ENCODE results near the gene CAVIN2. TPM values are rescaled to one million over a fixed set of nuclear protein-coding genes. Genes with fewer than 3 reads are reported as not detected.

Gene CAVIN2
- total RNA-seq, 1 donor = 1.8 TPM

GRCh38 chr2:191856111-191856876 lies 9.4 kb upstream of the CAVIN2 start:
- Histone ChIP-seq H3K27me3 (ENCODE audit: insufficient read depth, low read length) (no peaks in the 10 kb centered on the region), H3K36me3 (ENCODE audit: insufficient read depth, low read length) (no peaks in the 10 kb centered on the region), H2AFZ (ENCODE audit: low read length) (no peak overlapping the region), H3K4me1 (ENCODE audit: insufficient read depth, low read length) (peaks cover 8% of the 10 kb centered on the region), H3K4me3 (ENCODE audit: insufficient read depth, low read length) (no peak overlapping the region), H3K4me2 (ENCODE audit: insufficient read depth, low read length) (no peak overlapping the region), H3K79me2 (ENCODE audit: insufficient read depth, low read length) (no peaks in the 10 kb centered on the region), H3K9me3 (ENCODE audit: low read depth, low read length) (no peaks in the 10 kb centered on the region), H4K20me1 (ENCODE audit: insufficient read depth, low read length) (no peaks in the 10 kb centered on the region), H3K27ac (ENCODE audit: low read depth, low read length) (no peak overlapping the region)
- no peak for DNase-seq (ENCODE audit: insufficient read length, low spot score, missing footprints)
- TF ChIP-seq CTCF (IDR thresholded peaks at IDR 0.05; ENCODE audit: extremely low read depth, low read depth, low read length) = no peak

GRCh38 chr2:191855382-191855781 lies 8.5 kb upstream of the CAVIN2 start:
- no peaks in the 10 kb centered on the region for H3K9me3 ChIP-seq (ENCODE audit: low read depth, low read length)
- H3K36me3 ChIP-seq (ENCODE audit: insufficient read depth, low read length) = no peaks in the 10 kb centered on the region
- H4K20me1 ChIP-seq (ENCODE audit: insufficient read depth, low read length) = no peaks in the 10 kb centered on the region
- H2AFZ ChIP-seq (ENCODE audit: low read length) = no peak overlapping the region
- H3K79me2 ChIP-seq (ENCODE audit: insufficient read depth, low read length) = no peaks in the 10 kb centered on the region
- H3K27me3 ChIP-seq (ENCODE audit: insufficient read depth, low read length) = no peaks in the 10 kb centered on the region
- DNase-seq (ENCODE audit: insufficient read length, low spot score, missing footprints) = no peak
- peak overlapping the region; percentile 20 for H3K27ac ChIP-seq (ENCODE audit: low read depth, low read length)
- no peak overlapping the region for H3K4me2 ChIP-seq (ENCODE audit: insufficient read depth, low read length)
- H3K4me1 ChIP-seq (ENCODE audit: insufficient read depth, low read length) = peaks cover 8% of the 10 kb centered on the region
- TF ChIP-seq CTCF (IDR thresholded peaks at IDR 0.05; ENCODE audit: extremely low read depth, low read depth, low read length) = no peak
- H3K4me3 ChIP-seq (ENCODE audit: insufficient read depth, low read length) = no peak overlapping the region

DNA sequence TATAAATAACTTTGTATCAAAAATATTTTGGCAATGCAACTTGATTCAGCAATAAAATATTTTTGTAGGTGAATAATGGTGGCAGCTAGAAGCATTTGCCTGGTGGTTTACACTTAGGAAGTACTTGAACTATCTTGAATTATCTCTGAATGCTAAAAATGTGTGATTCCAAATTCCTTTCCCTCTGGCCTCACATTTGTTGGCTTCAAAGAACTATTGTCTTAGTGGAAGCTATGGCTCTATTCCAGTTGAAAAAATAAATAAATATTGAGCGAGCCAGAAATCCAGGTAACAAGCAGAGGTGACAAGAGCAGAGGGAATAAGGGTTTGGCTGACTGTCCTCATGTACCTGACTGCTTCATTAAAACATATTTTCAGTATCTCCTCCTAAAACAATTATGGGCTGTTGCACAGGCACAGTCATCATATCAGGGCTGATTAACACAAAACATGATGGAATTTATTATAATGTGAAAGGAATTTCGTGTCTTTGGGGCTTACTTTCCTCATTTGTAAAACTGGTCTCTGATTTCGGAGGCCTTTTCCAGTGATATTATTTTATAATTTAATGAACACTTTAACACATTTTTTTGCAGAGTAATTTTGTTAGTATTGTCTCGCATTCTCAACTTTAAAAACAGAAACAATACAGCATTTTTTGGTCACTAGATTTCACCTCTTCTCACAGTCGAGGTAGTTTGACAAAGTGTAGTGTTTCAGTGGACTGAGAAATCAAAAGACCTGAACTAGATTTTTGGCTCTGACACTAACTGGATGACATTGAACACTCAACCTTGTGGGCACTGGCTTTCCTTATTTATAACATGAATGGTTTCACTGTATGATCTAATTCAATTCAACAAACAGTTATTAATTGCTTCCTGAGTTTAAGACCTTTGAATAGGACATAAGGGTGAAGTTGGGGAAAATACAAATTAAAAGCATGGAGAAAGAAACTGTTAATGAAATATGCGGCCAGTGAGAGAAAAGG lies 7.8 kb upstream of the CAVIN2 start:
- no peak overlapping the region for H3K4me2 ChIP-seq (ENCODE audit: insufficient read depth, low read length)
- H3K4me3 ChIP-seq (ENCODE audit: insufficient read depth, low read length) = no peak overlapping the region
- H2AFZ ChIP-seq (ENCODE audit: low read length) = no peak overlapping the region
- no peak for TF ChIP-seq CTCF (IDR thresholded peaks at IDR 0.05; ENCODE audit: extremely low read depth, low read depth, low read length)
- no peak for DNase-seq (ENCODE audit: insufficient read length, low spot score, missing footprints)
- H3K9me3 ChIP-seq (ENCODE audit: low read depth, low read length) = no peaks in the 10 kb centered on the region
- H3K36me3 ChIP-seq (ENCODE audit: insufficient read depth, low read length) = no peaks in the 10 kb centered on the region
- H3K27ac ChIP-seq (ENCODE audit: low read depth, low read length) = peak overlapping the region; percentile 20
- H3K4me1 ChIP-seq (ENCODE audit: insufficient read depth, low read length) = peaks cover 8% of the 10 kb centered on the region
- H4K20me1 ChIP-seq (ENCODE audit: insufficient read depth, low read length) = no peaks in the 10 kb centered on the region
- no peaks in the 10 kb centered on the region for H3K79me2 ChIP-seq (ENCODE audit: insufficient read depth, low read length)
- no peaks in the 10 kb centered on the region for H3K27me3 ChIP-seq (ENCODE audit: insufficient read depth, low read length)

DNA sequence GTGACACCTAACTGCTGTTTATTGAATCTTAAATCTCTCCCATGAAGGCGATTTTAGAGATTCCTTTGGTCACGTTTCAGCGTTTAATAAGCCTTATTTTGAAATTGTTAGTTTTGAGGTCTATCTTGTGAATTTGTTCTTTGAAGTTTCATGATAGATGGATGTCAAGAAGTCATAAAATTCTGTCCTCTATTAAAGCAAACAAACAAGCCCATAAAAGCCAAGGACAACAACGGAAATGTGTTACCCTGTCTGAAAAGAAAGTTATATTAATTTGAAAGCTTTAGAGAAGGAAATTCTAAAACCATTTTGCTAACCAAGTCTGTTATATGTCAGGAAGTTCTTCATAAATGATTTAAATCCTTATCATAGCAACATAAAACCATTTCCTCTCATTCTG lies 7.0 kb upstream of the CAVIN2 start:
- Histone ChIP-seq H3K4me1 (ENCODE audit: insufficient read depth, low read length) (peaks cover 8% of the 10 kb centered on the region), H3K4me2 (ENCODE audit: insufficient read depth, low read length) (no peak overlapping the region)

More for the DNA sequence above, 7.0 kb upstream of the CAVIN2 start:
- Histone ChIP-seq H2AFZ (ENCODE audit: low read length) (no peak overlapping the region), H3K27me3 (ENCODE audit: insufficient read depth, low read length) (no peaks in the 10 kb centered on the region), H3K4me3 (ENCODE audit: insufficient read depth, low read length) (no peak overlapping the region), H3K79me2 (ENCODE audit: insufficient read depth, low read length) (no peaks in the 10 kb centered on the region), H3K9me3 (ENCODE audit: low read depth, low read length) (no peaks in the 10 kb centered on the region), H4K20me1 (ENCODE audit: insufficient read depth, low read length) (no peaks in the 10 kb centered on the region), H3K27ac (ENCODE audit: low read depth, low read length) (no peak overlapping the region), H3K36me3 (ENCODE audit: insufficient read depth, low read length) (no peaks in the 10 kb centered on the region)
- TF ChIP-seq CTCF (IDR thresholded peaks at IDR 0.05; ENCODE audit: extremely low read depth, low read depth, low read length) = no peak
- DNase-seq (ENCODE audit: insufficient read length, low spot score, missing footprints) = no peak
